Esophagus muscularis mucosa (tissue), 4 donors: ENCODE data around the gene TPRKB. TPM values are rescaled to one million over a fixed set of nuclear protein-coding genes. Genes with fewer than 3 reads are reported as not detected.
"Not testable (repeated sequence)": the region's sequence is repeated elsewhere in the genome, so short reads cannot be mapped to it uniquely, and the experiment has no call there.

ENCODE experiments used
- DNase-seq: peaks from one replicate; pipeline ENCODE4 v3.0.0-alpha.2; 2017; ENCODE audit errors: extremely low spot score
- H3K27ac ChIP-seq, 4 donors: fragments of 200-600 bp; sonication (generic); replicated peaks in 1 of 4; 1 replicate in 3 of 4; 2 replicates in 1 of 4; pipeline ENCODE4 v1.5.1; 2016 to 2019; ENCODE audit warnings: mild to moderate bottlenecking in 1 of 4
- H3K27me3 ChIP-seq, 4 donors: fragments of 200-600 bp; sonication (generic); one replicate each; pipeline versions ENCODE4 v1.5.1 to v1.6.0; 2016 to 2019
- H3K36me3 ChIP-seq, 4 donors: fragments of 200-600 bp; sonication (generic); one replicate each; pipeline ENCODE4 v1.5.1; 2016 to 2019
- H3K4me1 ChIP-seq, 4 donors: fragments of 200-600 bp; sonication (generic); one replicate each; pipeline ENCODE4 v1.5.1; 2016 to 2019
- H3K4me3 ChIP-seq, 4 donors: fragments of 200-600 bp; sonication (generic); 1 replicate in 2 of 4; 2 replicates in 2 of 4; pipeline ENCODE4 v1.5.1; 2016 to 2019; ENCODE audit warnings: mild to moderate bottlenecking in 4 of 4, moderate library complexity in 1 of 4
- H3K9me3 ChIP-seq, 4 donors: fragments of 200-600 bp; sonication (generic); 1 replicate in 3 of 4; 2 replicates in 1 of 4; pipeline ENCODE4 v1.5.1; 2016 to 2019
- EP300 ChIP-seq: sonication (generic); formaldehyde crosslinking; IDR thresholded peaks from one replicate; pipeline ENCODE4 v1.6.1; 2017; ENCODE audit warnings: antibody characterized with exemption
- POLR2A ChIP-seq: fragments of 450-650 bp; IDR thresholded peaks from one replicate; pipeline ENCODE4 v1.6.1; 2017; ENCODE audit warnings: antibody characterized with exemption, moderate library complexity, mild to moderate bottlenecking, low read depth
- POLR2AphosphoS5 ChIP-seq, 2 donors: sonication (generic); formaldehyde crosslinking; IDR thresholded peaks; one replicate each; pipeline ENCODE4 v1.6.1; 2017; ENCODE audit warnings: antibody characterized with exemption in 2 of 2
- WGBS: methylation state at CpG from one replicate; pipeline ENCODE4 v1.1.5; 2018; 5-methylcytosine and 5-hydroxymethylcytosine counted together
- intact Hi-C: fragments of 100-400 bp; cut with DNase I; formaldehyde crosslinking; loops from one replicate; pipeline ENCODE4 v1.15.1; 2023
- total RNA-seq, 4 donors: library from RNA; depleted of rRNA; stranded (reverse); fragments of >200 nt; gene quantifications; one replicate each; pipeline versions ENCODE4 v1.1.0 to v1.2.1, GENCODE V29; 2016
- TF ChIP-seq, protein P1 (sequence below), 3 experiments: fragments of 200-600 bp in 2 of 3; fragments of 450-650 bp in 1 of 3; sonication (generic) in 2 of 3; IDR thresholded peaks; one replicate each; pipeline ENCODE4 v1.5.1; 2017 to 2019; ENCODE audit warnings: antibody characterized with exemption in 3 of 3, mild to moderate bottlenecking in 2 of 3, moderate library complexity in 1 of 3

The TPRKB gene
- total RNA-seq, 4 donors from 2014 or later = 13.6 to 30.3 (median 23.4) TPM

DNA sequence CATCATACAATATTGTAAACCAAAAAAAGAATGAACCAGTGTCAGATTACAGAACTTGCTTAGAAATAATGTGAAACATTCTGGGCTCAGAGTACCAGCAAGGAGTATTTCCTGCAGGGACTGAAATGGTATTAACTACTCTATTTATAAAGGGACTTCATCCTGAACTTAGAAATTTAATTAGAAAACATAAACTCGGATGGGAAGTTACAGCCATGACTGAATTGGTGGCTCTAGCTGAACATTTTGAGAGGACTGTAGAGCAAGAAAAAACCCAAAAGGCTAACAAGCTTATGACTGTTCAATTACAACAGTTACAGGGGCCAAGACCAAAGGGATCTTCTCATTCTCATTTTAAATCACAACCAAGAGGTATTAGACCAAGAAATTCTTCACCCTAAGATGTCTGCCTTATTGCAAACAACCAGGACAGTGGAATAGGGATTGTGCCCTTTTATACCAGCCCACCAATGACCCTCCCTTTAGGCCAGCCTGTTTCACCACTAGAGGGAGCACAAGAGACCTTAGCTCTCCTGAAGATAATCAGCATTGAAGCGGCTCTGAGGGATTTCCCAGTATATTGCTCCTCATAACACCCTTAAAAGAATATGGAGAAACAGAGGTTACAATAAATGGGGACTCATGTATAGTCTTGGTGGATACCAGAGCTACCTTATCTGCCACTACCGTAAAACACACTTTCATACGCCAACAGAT, 46.6 kb downstream of the TPRKB start:
- 60% methylated on average over 4 of the region's 4 CpGs for WGBS
- H3K9me3 ChIP-seq, H3K4me3 ChIP-seq, H3K27me3 ChIP-seq, intact Hi-C loops, DNase-seq, H3K36me3 ChIP-seq, H3K4me1 ChIP-seq, H3K27ac ChIP-seq: not testable (repeated sequence)
- TF ChIP-seq, protein P1, sequence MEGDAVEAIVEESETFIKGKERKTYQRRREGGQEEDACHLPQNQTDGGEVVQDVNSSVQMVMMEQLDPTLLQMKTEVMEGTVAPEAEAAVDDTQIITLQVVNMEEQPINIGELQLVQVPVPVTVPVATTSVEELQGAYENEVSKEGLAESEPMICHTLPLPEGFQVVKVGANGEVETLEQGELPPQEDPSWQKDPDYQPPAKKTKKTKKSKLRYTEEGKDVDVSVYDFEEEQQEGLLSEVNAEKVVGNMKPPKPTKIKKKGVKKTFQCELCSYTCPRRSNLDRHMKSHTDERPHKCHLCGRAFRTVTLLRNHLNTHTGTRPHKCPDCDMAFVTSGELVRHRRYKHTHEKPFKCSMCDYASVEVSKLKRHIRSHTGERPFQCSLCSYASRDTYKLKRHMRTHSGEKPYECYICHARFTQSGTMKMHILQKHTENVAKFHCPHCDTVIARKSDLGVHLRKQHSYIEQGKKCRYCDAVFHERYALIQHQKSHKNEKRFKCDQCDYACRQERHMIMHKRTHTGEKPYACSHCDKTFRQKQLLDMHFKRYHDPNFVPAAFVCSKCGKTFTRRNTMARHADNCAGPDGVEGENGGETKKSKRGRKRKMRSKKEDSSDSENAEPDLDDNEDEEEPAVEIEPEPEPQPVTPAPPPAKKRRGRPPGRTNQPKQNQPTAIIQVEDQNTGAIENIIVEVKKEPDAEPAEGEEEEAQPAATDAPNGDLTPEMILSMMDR (IDR thresholded peaks at IDR 0.05) = peak in 2 of 3 experiments; percentile 26 to 51

DNA sequence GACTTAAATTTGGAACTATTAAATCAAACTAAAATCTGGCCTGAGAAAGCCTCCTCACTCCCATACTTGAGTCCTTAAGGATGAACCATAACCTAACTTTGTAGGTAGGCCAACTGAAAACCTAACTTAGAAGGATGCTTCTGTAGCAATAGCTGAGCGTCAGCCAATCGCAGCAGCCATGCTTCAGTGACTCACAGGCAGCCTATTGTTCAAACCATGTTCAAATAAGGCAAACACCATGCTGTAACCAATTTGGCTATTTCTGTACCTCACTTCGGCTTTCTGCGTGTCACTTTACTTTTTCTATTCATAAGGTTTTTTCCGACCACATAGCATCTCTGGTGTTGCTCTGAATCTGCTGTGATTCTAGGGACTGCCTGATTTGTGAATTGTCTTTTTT, 48.7 kb downstream of the TPRKB start:
- intact Hi-C loops, H3K4me3 ChIP-seq, H3K27ac ChIP-seq, H3K27me3 ChIP-seq, H3K9me3 ChIP-seq, DNase-seq, H3K36me3 ChIP-seq, H3K4me1 ChIP-seq: not testable (repeated sequence)
- 97% methylated on average over 5 of the region's 5 CpGs for WGBS

DNA sequence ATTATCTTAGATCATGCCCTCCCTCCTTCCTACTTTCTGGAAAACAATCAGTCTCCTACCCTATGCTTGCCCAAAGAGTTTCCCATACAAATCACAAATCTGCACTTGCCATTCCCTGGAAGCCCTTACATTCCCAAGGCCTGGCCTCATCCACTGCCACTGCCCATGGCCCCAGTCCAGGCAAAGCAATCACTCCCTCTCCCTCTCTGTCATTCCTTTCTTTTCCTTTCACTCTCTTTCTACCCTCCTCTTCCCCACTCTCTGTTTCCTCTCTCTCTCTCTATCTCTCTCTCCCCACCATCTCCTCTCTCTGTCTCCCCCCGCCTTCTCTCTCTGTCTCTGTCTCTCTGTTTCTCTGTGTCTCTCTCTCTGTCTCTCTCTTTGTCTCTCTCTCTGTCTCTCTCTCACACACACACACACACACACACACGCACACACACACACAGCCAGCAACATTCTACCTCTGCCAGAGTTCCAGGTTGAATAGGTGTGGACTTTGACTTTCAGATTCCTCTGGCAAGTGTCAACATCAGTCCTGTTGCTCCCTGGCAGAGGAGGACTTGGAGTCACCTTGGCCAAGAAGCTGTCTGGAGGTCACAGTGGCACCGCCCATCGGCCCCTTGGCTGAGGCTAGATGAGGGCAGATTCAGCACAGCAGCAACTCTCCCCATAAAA, 51.2 kb downstream of the TPRKB start:
- no peak overlapping the region for H3K27ac ChIP-seq
- 95% methylated on average over 4 of the region's 4 CpGs for WGBS
- H3K4me1 ChIP-seq = no peaks in the 10 kb centered on the region
- H3K9me3 ChIP-seq = peaks cover 0 to 5% (median 0%) of the 10 kb centered on the region in 4 donors
- no peak for TF ChIP-seq POLR2A
- TF ChIP-seq EP300 = no peak
- no peak for TF ChIP-seq POLR2AphosphoS5 (IDR thresholded peaks at IDR 0.05)
- TF ChIP-seq, protein P1 (IDR thresholded peaks at IDR 0.05) = no peak
- intact Hi-C loops = no loop called here
- no peak for DNase-seq
- H3K27me3 ChIP-seq = no peaks in the 10 kb centered on the region
- H3K36me3 ChIP-seq = no peaks in the 10 kb centered on the region
- H3K4me3 ChIP-seq = no peak overlapping the region

DNA sequence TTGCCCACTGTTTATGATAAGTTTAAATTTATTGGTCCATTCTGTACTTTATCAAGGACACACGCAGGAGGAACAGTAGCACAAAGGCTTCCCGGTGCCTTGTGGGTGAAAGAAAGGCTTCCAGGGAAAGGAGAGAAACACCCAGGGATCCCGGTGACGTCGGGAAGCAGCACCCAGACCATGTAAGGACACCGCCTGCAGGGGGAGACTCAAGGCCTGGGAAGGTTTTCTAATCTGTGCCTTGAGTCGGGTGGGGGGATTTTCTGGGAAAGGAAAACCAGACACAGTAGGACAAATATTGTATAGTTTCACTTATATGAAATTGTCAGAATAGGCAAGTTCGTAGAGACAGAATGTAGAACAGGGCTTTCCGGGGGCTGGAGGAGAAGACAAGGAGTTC, 52.2 kb downstream of the TPRKB start:
- TF ChIP-seq, protein P1 (IDR thresholded peaks at IDR 0.05) = peak in 1 of 3 experiments; percentile 4
- DNase-seq, intact Hi-C loops: not testable (repeated sequence)

DNA sequence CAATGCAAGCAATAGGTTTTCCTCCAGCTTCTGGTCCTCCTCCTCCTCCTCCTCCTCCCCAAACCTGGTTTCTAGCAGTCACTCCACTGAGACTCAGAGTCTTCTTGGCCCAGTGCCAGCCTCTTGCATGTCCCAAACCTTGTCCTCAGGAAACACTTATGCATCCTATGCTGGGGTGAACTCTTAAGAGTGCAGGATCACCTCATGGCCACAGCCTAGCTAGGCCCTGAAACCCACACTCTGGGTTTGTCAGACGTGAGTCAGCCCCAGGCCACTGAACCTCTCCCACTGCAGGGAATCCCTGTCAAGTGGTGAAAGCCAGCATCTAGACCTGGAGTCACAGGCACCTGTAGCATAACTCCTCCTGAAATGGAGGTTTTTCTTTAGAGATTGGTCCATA, 52.8 kb downstream of the TPRKB start:
- WGBS = no CpG with 5 or more reads among the region's 1 CpG
- H3K27ac ChIP-seq, H3K27me3 ChIP-seq, H3K36me3 ChIP-seq, intact Hi-C loops, DNase-seq, H3K9me3 ChIP-seq, H3K4me1 ChIP-seq, H3K4me3 ChIP-seq: not testable (repeated sequence)

More for the DNA sequence above, 52.2 kb downstream of the TPRKB start:
- not testable (repeated sequence) for H3K36me3 ChIP-seq, H3K27me3 ChIP-seq, H3K9me3 ChIP-seq, H3K4me1 ChIP-seq, H3K27ac ChIP-seq, H3K4me3 ChIP-seq
- 55% methylated on average over 7 of the region's 9 CpGs for WGBS
